GM12872 (cell line): ENCODE measurements around the gene P2RY12.

Experiments
- TF ChIP-seq, protein P1 (sequence below): IDR thresholded peaks from 3 replicates; pipeline ENCODE4 v1.5.1; 2011; ENCODE audit warnings: low read depth, mild to moderate bottlenecking, low read length, moderate library complexity; ENCODE audit not compliant: insufficient read depth

Gene P2RY12

DNA sequence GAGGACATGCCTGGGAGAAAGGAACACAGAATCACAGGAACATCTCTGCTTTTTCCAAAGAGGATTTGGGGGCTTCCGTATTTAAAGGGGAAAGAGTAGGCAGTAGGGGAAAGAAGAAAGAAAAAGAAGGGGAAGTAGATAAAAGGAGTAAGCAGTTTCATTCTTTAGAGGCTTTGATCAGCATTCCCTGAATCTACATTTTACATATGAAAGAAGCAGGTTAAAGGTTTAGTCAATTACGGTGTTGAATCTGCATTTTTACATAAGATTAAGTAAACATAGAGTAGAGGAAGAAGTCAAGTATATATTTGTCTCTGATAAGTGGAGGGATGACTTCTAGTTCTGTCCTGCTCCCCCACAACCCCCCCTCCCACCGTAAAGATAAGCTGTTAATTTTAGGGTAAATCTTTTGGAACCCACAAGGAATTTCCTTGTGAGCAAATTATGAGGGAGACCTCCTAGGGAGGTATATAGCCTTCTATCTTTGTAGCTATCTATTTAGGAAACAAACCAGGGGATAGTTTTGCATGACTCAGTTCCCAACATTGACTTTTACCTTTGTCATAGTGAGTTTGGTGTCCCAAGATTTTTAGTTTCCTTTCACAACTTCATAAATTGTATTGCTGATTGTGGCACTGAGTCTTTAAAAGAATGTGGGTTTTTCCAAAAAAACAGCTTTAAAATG lies 8.7 kb upstream of the P2RY12 start:
- TF ChIP-seq, protein P1, sequence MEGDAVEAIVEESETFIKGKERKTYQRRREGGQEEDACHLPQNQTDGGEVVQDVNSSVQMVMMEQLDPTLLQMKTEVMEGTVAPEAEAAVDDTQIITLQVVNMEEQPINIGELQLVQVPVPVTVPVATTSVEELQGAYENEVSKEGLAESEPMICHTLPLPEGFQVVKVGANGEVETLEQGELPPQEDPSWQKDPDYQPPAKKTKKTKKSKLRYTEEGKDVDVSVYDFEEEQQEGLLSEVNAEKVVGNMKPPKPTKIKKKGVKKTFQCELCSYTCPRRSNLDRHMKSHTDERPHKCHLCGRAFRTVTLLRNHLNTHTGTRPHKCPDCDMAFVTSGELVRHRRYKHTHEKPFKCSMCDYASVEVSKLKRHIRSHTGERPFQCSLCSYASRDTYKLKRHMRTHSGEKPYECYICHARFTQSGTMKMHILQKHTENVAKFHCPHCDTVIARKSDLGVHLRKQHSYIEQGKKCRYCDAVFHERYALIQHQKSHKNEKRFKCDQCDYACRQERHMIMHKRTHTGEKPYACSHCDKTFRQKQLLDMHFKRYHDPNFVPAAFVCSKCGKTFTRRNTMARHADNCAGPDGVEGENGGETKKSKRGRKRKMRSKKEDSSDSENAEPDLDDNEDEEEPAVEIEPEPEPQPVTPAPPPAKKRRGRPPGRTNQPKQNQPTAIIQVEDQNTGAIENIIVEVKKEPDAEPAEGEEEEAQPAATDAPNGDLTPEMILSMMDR = no peak

DNA sequence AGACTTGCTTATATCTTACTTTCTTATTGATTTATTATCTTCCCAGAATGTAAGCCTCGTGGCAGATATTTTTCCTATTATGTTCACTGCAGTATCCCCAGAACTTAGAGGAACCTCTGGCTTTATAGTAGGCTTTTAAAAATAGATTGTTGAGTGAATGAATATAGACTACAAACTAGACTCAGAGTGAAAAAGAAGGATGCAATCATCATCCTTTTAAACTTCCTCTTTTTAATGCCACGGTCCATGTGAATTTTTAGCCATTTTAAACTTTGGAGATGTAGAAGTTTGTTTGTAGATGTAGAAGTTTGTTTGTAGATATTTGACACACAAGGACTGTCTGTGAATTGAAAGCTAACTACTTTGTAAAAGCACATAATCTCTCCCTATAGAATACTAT lies 7.2 kb upstream of the P2RY12 start:
- TF ChIP-seq, protein P1 = no peak

DNA sequence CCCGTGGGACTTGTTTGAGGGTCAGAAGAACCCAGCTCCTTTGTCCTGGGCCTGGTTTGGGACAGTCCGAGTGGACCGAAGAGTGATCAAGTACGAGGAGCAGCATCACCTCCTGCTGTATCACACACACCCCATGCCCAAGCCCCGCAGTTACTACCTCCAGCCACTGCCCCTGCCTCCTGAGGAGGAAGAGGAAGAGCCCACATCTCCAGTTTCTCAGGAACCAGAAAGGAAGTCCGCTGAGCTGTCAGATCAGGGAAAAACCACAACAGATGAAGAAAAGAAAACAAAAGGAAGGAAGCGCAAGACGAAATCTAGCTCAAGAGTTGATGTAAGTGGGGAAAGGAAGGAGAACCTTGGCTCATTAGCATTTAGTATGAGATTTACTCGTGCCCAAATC lies 3.3 kb upstream of the P2RY12 start:
- TF ChIP-seq, protein P1 = no peak

DNA sequence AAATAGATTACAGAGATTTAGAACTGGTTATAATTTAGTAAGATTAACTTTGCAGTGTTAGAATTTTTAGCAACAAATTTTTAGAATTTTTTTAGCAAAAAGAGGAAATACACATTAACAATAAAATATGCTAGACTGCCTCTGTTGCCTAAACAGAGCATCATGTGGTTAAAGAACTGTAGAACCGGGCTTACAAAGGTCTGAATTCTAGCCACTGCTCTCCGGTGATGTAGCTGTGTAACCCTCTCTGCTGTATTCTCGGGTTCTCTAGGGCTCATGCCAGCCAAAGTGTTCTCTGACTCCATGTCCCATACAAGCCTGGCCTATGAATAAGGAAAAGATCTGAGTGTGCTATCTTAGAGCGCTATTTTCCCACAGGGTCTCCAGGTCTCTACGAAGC lies 2.9 kb upstream of the P2RY12 start:
- TF ChIP-seq, protein P1 = no peak

DNA sequence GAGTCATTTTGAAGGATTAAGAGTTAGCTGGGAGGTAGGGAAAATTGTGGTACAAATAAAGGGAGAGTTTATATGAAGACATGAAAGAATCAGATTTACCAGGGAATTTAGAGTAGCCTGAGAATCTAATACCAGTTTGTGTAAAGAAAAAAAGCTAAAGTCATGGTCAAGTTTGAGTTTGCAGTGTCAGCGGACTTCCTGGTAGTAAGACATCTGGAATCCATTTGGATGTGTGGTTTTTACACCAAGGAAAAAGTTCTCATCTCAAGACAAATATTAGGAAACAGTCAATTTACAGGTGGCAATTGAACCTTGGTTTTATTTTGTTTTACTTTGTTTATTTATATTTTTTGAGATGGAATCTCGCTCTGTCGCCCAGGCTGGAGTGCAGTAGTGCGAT lies 1.5 kb upstream of the P2RY12 start:
- TF ChIP-seq, protein P1 = no peak

DNA sequence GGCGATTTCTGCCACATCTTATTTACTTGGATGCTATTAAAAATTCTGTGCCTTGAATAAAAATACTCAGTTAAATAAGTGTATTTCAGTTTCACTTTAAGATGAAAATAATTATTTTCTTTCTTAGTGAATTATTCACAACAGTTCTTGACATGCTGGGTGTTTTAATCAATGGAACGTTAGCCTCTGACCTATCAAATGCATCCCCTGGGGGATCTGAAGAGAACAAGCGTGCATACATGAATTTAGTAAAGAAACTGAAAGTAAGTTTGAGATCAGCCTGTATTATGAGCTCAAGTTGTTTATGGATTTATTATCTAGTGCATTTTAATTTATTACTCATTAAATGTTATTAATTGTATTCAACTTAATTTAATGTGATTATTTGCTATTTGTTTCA lies 597 bp downstream of the P2RY12 start:
- TF ChIP-seq, protein P1 = no peak

DNA sequence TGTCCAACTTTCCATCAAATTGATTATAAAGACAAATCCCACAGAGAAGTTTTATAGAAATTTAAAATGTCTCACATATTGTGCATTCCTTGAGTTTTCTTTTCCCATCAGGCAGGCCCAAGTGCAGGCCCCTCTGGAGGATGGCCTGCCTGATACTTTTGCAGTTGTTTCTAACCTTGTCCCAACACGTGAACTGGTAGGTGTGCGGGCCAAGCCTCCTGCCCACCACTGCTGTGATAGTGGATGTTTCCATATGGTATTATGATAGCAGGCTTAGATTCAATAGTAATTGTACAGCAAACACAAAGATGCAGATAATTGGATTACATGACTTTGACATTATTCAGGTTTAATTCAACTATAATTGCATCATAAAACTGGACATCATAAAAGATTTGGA lies 1.4 kb downstream of the P2RY12 start:
- TF ChIP-seq, protein P1 = no peak
